Astrocyte (in vitro differentiated cells and primary cell): ENCODE data around the gene ZNF185. TPM values are rescaled to one million over a fixed set of nuclear protein-coding genes. Genes with fewer than 3 reads are reported as not detected.
A peak's percentile ranks its signal among the peaks of the same experiment; 100 is the strongest.

Source experiments
- DNase-seq: peaks from one replicate; pipeline ENCODE4 v3.0.0-alpha.2; 2010; ENCODE audit warnings: low read depth
- FAIRE-seq: peaks from 2 replicates; lab custom pipeline; 2011; peaks lifted over from hg19 to GRCh38; lab: Jason Lieb, UNC
- H2AFZ ChIP-seq: 2 replicates; pipeline ENCODE4 v1.6.0; 2012; ENCODE audit warnings: low read depth, low read length, inconsistent platforms
- H3K27ac ChIP-seq: 2 replicates; pipeline ENCODE4 v1.5.1; 2011; ENCODE audit warnings: low read depth, low read length, inconsistent platforms
- H3K27me3 ChIP-seq: 2 replicates; pipeline ENCODE4 v1.6.0; 2011; ENCODE audit warnings: low read length, inconsistent platforms; ENCODE audit not compliant: insufficient read depth
- H3K36me3 ChIP-seq: 2 replicates; pipeline ENCODE4 v1.5.1; 2011; ENCODE audit warnings: low read length, inconsistent platforms; ENCODE audit not compliant: insufficient read depth
- H3K4me1 ChIP-seq: 2 replicates; pipeline ENCODE4 v1.5.1; 2011; ENCODE audit warnings: low read length, inconsistent platforms; ENCODE audit not compliant: insufficient read depth
- H3K4me2 ChIP-seq: 2 replicates; pipeline ENCODE4 v1.6.0; 2012; ENCODE audit warnings: low read length, inconsistent platforms
- H3K4me3 ChIP-seq: 2 replicates; pipeline ENCODE4 v1.5.1; 2011; ENCODE audit warnings: low read depth, mild to moderate bottlenecking, low read length, inconsistent platforms; ENCODE audit not compliant: insufficient read depth
- H3K79me2 ChIP-seq: 2 replicates; pipeline ENCODE4 v1.6.0; 2012; ENCODE audit warnings: mild to moderate bottlenecking, low read length, inconsistent platforms; ENCODE audit not compliant: insufficient read depth
- H3K9ac ChIP-seq: 2 replicates; pipeline ENCODE4 v1.6.0; 2012; ENCODE audit warnings: mild to moderate bottlenecking, low read length, inconsistent platforms
- H3K9me3 ChIP-seq: 2 replicates; pipeline ENCODE4 v1.5.1; 2012; ENCODE audit warnings: low read depth, mild to moderate bottlenecking, low read length, inconsistent platforms; ENCODE audit not compliant: insufficient read depth
- H4K20me1 ChIP-seq: 2 replicates; pipeline ENCODE4 v1.6.0; 2012; ENCODE audit warnings: low read length, inconsistent platforms; ENCODE audit not compliant: insufficient read depth
- H3K27ac Mint-ChIP-seq: one replicate; pipeline ENCODE4 v1.8.0; 2021; ENCODE audit warnings: mild to moderate bottlenecking, mixed read lengths; ENCODE audit not compliant: unreplicated experiment
- H3K27me3 Mint-ChIP-seq: one replicate; pipeline ENCODE4 v1.8.0; 2021; ENCODE audit warnings: low read depth, mixed read lengths; ENCODE audit not compliant: unreplicated experiment
- H3K36me3 Mint-ChIP-seq: one replicate; pipeline ENCODE4 v1.8.0; 2021; ENCODE audit warnings: low read depth, mixed read lengths; ENCODE audit not compliant: unreplicated experiment
- H3K4me1 Mint-ChIP-seq: one replicate; pipeline ENCODE4 v1.8.0; 2021; ENCODE audit warnings: low read depth, mixed read lengths; ENCODE audit not compliant: unreplicated experiment
- H3K4me3 Mint-ChIP-seq: one replicate; pipeline ENCODE4 v1.8.0; 2021; ENCODE audit warnings: mild to moderate bottlenecking, moderate library complexity, mixed read lengths; ENCODE audit not compliant: unreplicated experiment
- H3K9me3 Mint-ChIP-seq: one replicate; pipeline ENCODE4 v1.8.0; 2021; ENCODE audit warnings: mild to moderate bottlenecking, mixed read lengths; ENCODE audit not compliant: unreplicated experiment
- EZH2 ChIP-seq: IDR thresholded peaks from 2 replicates; pipeline ENCODE4 v1.6.1; 2012; ENCODE audit warnings: mild to moderate bottlenecking, low read length, inconsistent platforms; ENCODE audit not compliant: insufficient read depth
- total RNA-seq: library from RNA; stranded (reverse); gene quantifications from 2 replicates; pipeline ENCODE4 v1.2.1, GENCODE V29; 2021
- TF ChIP-seq, protein P1 (sequence below): IDR thresholded peaks from 2 replicates; pipeline ENCODE4 v1.5.1; 2011; ENCODE audit warnings: low read depth, mild to moderate bottlenecking, inconsistent platforms, low read length, moderate library complexity; ENCODE audit not compliant: insufficient read depth

ZNF185 gene
- total RNA-seq, 1 donor from 2014 or later, result 16.2 TPM

DNA sequence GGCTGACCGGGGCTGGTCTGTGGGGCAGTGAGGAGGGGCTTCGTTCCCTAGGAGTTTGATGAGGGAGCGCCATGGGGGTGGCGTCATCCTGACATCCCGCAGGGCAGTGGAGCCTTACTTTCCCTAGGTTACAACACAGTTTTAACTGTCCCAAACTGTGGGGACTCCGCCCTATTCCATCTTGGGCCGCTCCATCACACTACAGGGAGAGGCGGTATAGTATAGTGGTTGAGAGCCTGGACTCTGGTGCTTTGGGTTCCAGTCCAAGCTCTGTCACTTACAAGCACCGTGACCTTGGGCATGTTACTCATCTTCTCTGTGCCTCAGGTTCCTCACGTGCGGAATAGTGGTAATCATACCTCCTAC lies 44.2 kb downstream of the ZNF185 start:
- H3K9me3 Mint-ChIP-seq, result no peaks in the 10 kb centered on the region
- H3K9ac ChIP-seq, result peak overlapping the region; percentile 87

DNA sequence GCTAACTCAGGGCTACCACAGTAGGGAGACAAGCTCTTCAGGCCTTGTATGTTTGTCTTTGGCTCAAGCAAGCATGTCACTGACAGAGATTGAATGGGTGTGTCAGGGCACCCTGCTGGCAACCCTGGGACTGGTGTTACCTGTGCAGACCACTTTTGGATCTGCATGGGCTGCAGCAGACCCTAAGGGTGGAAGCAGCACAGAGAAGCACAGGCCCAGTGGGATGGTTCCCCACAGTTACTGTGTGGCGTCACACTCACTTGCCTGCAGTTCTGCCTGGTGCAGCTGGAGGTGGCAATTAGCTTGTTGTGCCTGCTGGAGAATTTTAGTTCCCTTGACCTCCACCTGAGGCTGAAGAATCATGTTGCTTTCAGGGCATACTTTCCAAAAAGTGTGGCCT lies 46.0 kb downstream of the ZNF185 start:
- no peaks in the 10 kb centered on the region for H3K9me3 Mint-ChIP-seq
- no peak overlapping the region for H2AFZ ChIP-seq
- H3K9me3 ChIP-seq, result no peaks in the 10 kb centered on the region
- H3K4me1 Mint-ChIP-seq, result no peaks in the 10 kb centered on the region
- no peak overlapping the region for H3K4me2 ChIP-seq
- TF ChIP-seq EZH2, result no peak
- TF ChIP-seq, protein P1, sequence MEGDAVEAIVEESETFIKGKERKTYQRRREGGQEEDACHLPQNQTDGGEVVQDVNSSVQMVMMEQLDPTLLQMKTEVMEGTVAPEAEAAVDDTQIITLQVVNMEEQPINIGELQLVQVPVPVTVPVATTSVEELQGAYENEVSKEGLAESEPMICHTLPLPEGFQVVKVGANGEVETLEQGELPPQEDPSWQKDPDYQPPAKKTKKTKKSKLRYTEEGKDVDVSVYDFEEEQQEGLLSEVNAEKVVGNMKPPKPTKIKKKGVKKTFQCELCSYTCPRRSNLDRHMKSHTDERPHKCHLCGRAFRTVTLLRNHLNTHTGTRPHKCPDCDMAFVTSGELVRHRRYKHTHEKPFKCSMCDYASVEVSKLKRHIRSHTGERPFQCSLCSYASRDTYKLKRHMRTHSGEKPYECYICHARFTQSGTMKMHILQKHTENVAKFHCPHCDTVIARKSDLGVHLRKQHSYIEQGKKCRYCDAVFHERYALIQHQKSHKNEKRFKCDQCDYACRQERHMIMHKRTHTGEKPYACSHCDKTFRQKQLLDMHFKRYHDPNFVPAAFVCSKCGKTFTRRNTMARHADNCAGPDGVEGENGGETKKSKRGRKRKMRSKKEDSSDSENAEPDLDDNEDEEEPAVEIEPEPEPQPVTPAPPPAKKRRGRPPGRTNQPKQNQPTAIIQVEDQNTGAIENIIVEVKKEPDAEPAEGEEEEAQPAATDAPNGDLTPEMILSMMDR, result no peak
- no peak overlapping the region for H3K4me3 ChIP-seq
- no peak for DNase-seq
- H3K27me3 Mint-ChIP-seq, result no peaks in the 10 kb centered on the region
- peaks cover 4% of the 10 kb centered on the region for H3K4me1 ChIP-seq
- H3K9ac ChIP-seq, result no peak overlapping the region
- no peak overlapping the region for H3K27ac Mint-ChIP-seq
- peaks cover under 1% of the 10 kb centered on the region for H3K36me3 Mint-ChIP-seq
- no peak for FAIRE-seq
- H4K20me1 ChIP-seq, result no peaks in the 10 kb centered on the region
- no peaks in the 10 kb centered on the region for H3K79me2 ChIP-seq
- H3K27me3 ChIP-seq, result no peaks in the 10 kb centered on the region
- H3K27ac ChIP-seq, result no peak overlapping the region
- no peaks in the 10 kb centered on the region for H3K36me3 ChIP-seq
- no peak overlapping the region for H3K4me3 Mint-ChIP-seq

More for the DNA sequence above, 44.2 kb downstream of the ZNF185 start:
- no peaks in the 10 kb centered on the region for H3K79me2 ChIP-seq
- H3K27ac ChIP-seq, result peak overlapping the region; percentile 68
- H3K9me3 ChIP-seq, result no peaks in the 10 kb centered on the region
- peak overlapping the region; percentile 73 for H3K4me3 Mint-ChIP-seq
- H3K4me1 Mint-ChIP-seq, result no peaks in the 10 kb centered on the region
- H3K36me3 ChIP-seq, result no peaks in the 10 kb centered on the region
- no peaks in the 10 kb centered on the region for H3K27me3 ChIP-seq
- H3K36me3 Mint-ChIP-seq, result no peaks in the 10 kb centered on the region
- peak overlapping the region; percentile 90 for H2AFZ ChIP-seq
- DNase-seq, result no peak
- no peaks in the 10 kb centered on the region for H3K27me3 Mint-ChIP-seq
- FAIRE-seq, result no peak
- H3K4me1 ChIP-seq, result peaks cover 4% of the 10 kb centered on the region
- H3K4me3 ChIP-seq, result peak overlapping the region; percentile 63
- H4K20me1 ChIP-seq, result no peaks in the 10 kb centered on the region
- TF ChIP-seq, protein P1, result no peak
- TF ChIP-seq EZH2, result no peak
- H3K27ac Mint-ChIP-seq, result no peak overlapping the region
- peak overlapping the region; percentile 95 for H3K4me2 ChIP-seq

DNA sequence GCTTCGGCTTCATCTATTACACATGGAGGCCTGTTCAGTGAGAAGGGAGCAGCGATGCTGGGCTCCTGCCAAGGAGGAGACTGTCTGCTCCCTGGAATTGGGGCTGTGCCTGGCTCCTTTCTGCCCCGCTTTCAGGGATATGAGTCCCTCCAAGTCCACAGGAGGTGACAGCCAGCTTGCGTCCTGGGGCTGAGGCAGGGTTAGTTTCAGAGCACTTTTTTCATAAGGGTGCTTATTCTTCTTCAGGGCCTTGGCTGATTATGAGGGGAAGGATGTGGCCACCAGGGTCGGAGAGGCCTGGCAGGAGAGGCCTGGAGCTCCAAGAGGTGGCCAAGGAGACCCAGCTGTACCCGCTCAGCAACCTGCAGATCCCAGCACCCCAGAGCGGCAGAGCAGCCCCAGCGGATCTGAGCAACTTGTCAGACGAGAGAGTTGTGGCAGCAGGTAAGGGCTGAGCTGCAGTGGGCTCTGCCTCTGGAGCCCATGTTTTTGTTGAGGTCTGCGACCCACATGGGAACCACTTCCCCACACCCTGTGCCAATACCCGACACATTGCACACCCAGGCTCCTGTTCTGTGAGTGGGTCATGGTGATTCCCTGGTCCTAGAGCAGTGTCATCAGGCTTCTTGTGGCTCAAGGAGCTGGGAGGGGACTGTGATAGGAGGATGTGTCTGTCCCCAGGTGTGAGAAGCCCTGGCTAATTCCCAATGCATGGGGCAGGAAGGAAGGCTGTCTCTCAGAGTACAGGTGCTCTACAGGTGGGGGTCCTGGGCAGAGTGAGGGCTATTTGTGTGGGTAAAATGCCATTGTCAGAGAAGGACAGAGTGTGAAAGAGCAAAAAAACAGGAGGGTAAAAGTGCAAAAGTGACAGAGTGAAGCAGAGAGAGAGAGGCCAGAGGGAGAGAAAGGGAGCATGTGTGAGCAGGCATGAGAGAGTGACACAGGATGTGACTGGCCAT lies 47.4 kb downstream of the ZNF185 start:
- H4K20me1 ChIP-seq, result no peaks in the 10 kb centered on the region
- Mint-ChIP-seq H3K4me3 (no peak overlapping the region), H3K27me3 (no peaks in the 10 kb centered on the region), H3K27ac (no peak overlapping the region), H3K36me3 (peaks cover 2% of the 10 kb centered on the region), H3K4me1 (no peaks in the 10 kb centered on the region), H3K9me3 (no peaks in the 10 kb centered on the region)
- H3K36me3 ChIP-seq, result no peaks in the 10 kb centered on the region
- H2AFZ ChIP-seq, result no peak overlapping the region
- DNase-seq, result no peak
- H3K4me1 ChIP-seq, result peaks cover 4% of the 10 kb centered on the region
- no peaks in the 10 kb centered on the region for H3K27me3 ChIP-seq
- no peak overlapping the region for H3K9ac ChIP-seq
- no peaks in the 10 kb centered on the region for H3K79me2 ChIP-seq
- H3K4me2 ChIP-seq, result no peak overlapping the region
- no peak for FAIRE-seq
- no peaks in the 10 kb centered on the region for H3K9me3 ChIP-seq
- H3K4me3 ChIP-seq, result no peak overlapping the region
- no peak overlapping the region for H3K27ac ChIP-seq
- TF ChIP-seq, protein P1, result no peak
- no peak for TF ChIP-seq EZH2
